ENCODE results near the gene CUBN. TPM values are rescaled to one million over a fixed set of nuclear protein-coding genes. Genes with fewer than 3 reads are reported as not detected.

CUBN gene
- total and polyA plus RNA-seq, 12 donors = 0.41 to 9.3 (median 1.3) TPM

- Histone ChIP-seq H3K4me3 (no peak overlapping the region), H3K27ac (no peak overlapping the region), H3K9me3 (replicated peaks in 1 of 3) (peaks cover 0 to 4% (median 0%) of the 10 kb centered on the region in 3 donors), H3K36me3 (replicated peaks in 1 of 2) (no peaks in the 10 kb centered on the region), H3K27me3 (no peaks in the 10 kb centered on the region), H3K4me1 (replicated peaks in 1 of 2) (no peaks in the 10 kb centered on the region)
- intact Hi-C loops (cut with DNase I) = no loop called here
- 85 to 91% (median 88%) methylated on average over 3 of the region's 3 CpGs for WGBS, 4 donors
- TF ChIP-seq CTCF (IDR thresholded peaks at IDR 0.05) (no peak), POLR2A (IDR thresholded peaks at IDR 0.05) (no peak)
- DNase-seq = no peak
Measured at GRCh38 chr10:17047908-17048307, 81.7 kb downstream of the CUBN start.

DNA sequence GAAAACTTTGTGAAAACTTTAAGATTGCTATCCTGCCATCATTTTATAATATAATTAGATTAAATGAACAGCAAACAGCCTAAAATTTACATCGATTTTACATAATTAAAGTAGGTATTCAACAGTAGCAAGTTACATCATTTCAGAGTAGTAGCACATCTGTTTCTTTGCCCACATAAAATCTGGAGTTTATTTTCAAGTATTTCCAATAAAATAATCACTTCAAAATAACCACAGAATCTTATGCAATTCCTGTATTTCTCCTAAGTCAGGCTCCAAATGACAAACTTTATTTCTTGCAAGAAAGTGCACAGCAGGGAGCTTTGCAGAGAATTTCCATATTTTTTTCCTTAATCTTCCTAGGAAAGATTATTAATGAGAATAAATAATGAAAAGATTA, 82.6 kb downstream of the CUBN start:
- Histone ChIP-seq H3K9me3 (replicated peaks in 1 of 3) (peaks cover 0 to 4% (median 0%) of the 10 kb centered on the region in 3 donors), H3K4me1 (replicated peaks in 1 of 2) (no peaks in the 10 kb centered on the region), H3K36me3 (replicated peaks in 1 of 2) (no peaks in the 10 kb centered on the region), H3K27me3 (no peaks in the 10 kb centered on the region), H3K27ac (no peak overlapping the region), H3K4me3 (no peak overlapping the region)
- TF ChIP-seq POLR2A (IDR thresholded peaks at IDR 0.05) (no peak), CTCF (IDR thresholded peaks at IDR 0.05) (no peak)
- WGBS, 4 donors = 76 to 89% (median 86%) methylated on average over 1 of the region's 1 CpG
- intact Hi-C loops (cut with DNase I) = no loop called here
- DNase-seq = no peak

GRCh38 chr10:17043586-17043985, 86.0 kb downstream of the CUBN start:
- H3K9me3 ChIP-seq (replicated peaks in 1 of 3) = no peaks in the 10 kb centered on the region
- no peak overlapping the region for H3K4me3 ChIP-seq
- H3K36me3 ChIP-seq (replicated peaks in 1 of 2) = no peaks in the 10 kb centered on the region
- no peak for DNase-seq
- no peaks in the 10 kb centered on the region for H3K27me3 ChIP-seq
- no peak overlapping the region for H3K27ac ChIP-seq
- intact Hi-C loops (cut with DNase I) = no loop called here
- TF ChIP-seq CTCF (IDR thresholded peaks at IDR 0.05) (no peak), POLR2A (IDR thresholded peaks at IDR 0.05) (no peak)
- WGBS, 4 donors = 73 to 81% (median 75%) methylated on average over 8 of the region's 8 CpGs
- H3K4me1 ChIP-seq (replicated peaks in 1 of 2) = no peaks in the 10 kb centered on the region

DNA sequence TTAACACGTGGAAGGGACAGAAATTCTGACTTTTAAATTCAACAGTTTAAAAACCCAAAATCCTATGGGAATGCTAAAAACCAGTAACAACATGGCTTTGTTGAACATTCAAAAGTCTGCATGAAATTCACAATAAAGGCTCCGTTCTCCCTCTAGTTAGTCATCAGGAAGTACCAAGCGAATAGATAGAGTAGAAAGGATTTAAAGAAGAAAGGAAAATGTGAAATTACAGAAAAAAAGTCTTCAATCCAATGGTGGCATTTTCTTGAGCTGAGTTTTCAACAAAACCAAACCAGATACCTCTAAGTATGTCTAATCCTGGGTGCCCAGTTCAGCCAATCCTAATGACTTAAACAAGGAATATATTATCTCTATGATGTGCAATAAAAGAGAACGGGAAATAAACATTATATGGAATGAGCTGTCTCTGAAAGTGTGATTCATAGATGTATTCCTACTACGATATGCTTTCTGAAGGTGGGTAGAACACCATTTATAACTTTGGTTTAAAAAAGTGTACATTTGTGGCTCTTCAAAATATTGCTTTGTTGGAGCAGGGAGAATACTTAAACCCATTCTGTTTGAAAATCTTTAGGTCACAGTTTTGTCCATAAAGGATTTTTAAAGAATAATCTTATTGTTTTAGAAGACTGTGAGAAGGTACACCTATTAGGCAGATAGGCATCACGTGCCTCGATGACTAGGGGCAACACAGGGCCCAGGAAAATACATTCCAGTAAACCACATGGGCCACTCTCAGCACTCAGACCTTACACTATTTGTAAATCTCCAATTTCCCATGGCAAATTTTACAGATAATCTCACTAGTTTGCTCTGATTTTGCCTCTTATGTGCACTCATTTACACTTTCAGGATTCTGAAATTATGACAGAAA, 87.7 kb downstream of the CUBN start:
- no peaks in the 10 kb centered on the region for H3K36me3 ChIP-seq (replicated peaks in 1 of 2)
- no peaks in the 10 kb centered on the region for H3K4me1 ChIP-seq (replicated peaks in 1 of 2)
- DNase-seq = no peak
- TF ChIP-seq POLR2A (IDR thresholded peaks at IDR 0.05) = no peak
- WGBS, 4 donors = 84 to 94% (median 91%) methylated on average over 7 of the region's 7 CpGs
- H3K27me3 ChIP-seq = no peaks in the 10 kb centered on the region
- intact Hi-C loops (cut with DNase I) = no loop called here
- H3K4me3 ChIP-seq = no peak overlapping the region
- H3K9me3 ChIP-seq (replicated peaks in 1 of 3) = no peaks in the 10 kb centered on the region
- H3K27ac ChIP-seq = no peak overlapping the region

- TF ChIP-seq POLR2A (IDR thresholded peaks at IDR 0.05) = no peak
- no peaks in the 10 kb centered on the region for H3K36me3 ChIP-seq (replicated peaks in 1 of 2)
- H3K4me3 ChIP-seq = no peak overlapping the region
- no peak overlapping the region for H3K27ac ChIP-seq
- intact Hi-C loops (cut with DNase I) = no loop called here
- no peaks in the 10 kb centered on the region for H3K27me3 ChIP-seq
- no peaks in the 10 kb centered on the region for H3K4me1 ChIP-seq (replicated peaks in 1 of 2)
- no peaks in the 10 kb centered on the region for H3K9me3 ChIP-seq (replicated peaks in 1 of 3)
- no peak for DNase-seq
- 76 to 87% (median 83%) methylated on average over 5 of the region's 5 CpGs for WGBS, 4 donors
Measured at GRCh38 chr10:17038627-17039026, 91.0 kb downstream of the CUBN start.
